CD4-positive, alpha-beta T cell (primary cell): ENCODE measurements around the gene RAB31. TPM values are rescaled to one million over a fixed set of nuclear protein-coding genes. Genes with fewer than 3 reads are reported as not detected.
A peak's percentile ranks its signal among the peaks of the same experiment; 100 is the strongest.

ENCODE experiments used
- ATAC-seq: fragments of 200-7000 bp; cut with Tn5 transposase; one replicate; pipeline ENCODE4 v1.10.0; 2022; ENCODE audit warnings: mild to moderate bottlenecking; ENCODE audit not compliant: poor library complexity
- CTCF ChIA-PET: fragments of 350-600 bp; sonication (Branson Sonifier 250); formaldehyde crosslinking; loops from one replicate; lab custom pipeline; 2021; ENCODE audit warnings: antibody characterized with exemption, inconsistent platforms; lab: Charles Lee
- POLR2A ChIA-PET: fragments of 350-600 bp; sonication (Branson Sonifier 250); formaldehyde crosslinking; loops from one replicate; lab custom pipeline; 2021; ENCODE audit warnings: antibody characterized with exemption, inconsistent platforms; lab: Charles Lee
- DNase-seq, 14 experiments: peaks; one replicate each; pipeline ENCODE4 v3.0.0-alpha.2; 2013 to 2020; ENCODE audit warnings: mixed read lengths in 2 of 14
- H3K27ac ChIP-seq, 2 donors: one replicate each; pipeline versions ENCODE4 v1.5.1 to v1.7.0; 2013; ENCODE audit warnings: low read length in 2 of 2, low read depth in 1 of 2, mild to moderate bottlenecking in 1 of 2
- H3K27me3 ChIP-seq, 2 experiments: 1 replicate in 1 of 2; 2 replicates in 1 of 2; pipeline versions ENCODE4 v1.6.1 to v1.7.0; 2013; ENCODE audit warnings: low read length in 2 of 2, control low read depth in 1 of 2, mild to moderate bottlenecking in 1 of 2, moderate library complexity in 1 of 2; ENCODE audit not compliant: insufficient read depth in 2 of 2, control insufficient read depth in 1 of 2
- H3K36me3 ChIP-seq: one replicate; pipeline ENCODE4 v1.6.1; 2013; ENCODE audit warnings: low read length, control low read depth; ENCODE audit not compliant: insufficient read depth
- H3K4me1 ChIP-seq: one replicate; pipeline ENCODE4 v1.6.1; 2013; ENCODE audit warnings: low read length, control low read depth; ENCODE audit not compliant: insufficient read depth
- H3K4me3 ChIP-seq: one replicate; pipeline ENCODE4 v1.5.1; 2013; ENCODE audit warnings: mild to moderate bottlenecking, low read length, moderate library complexity
- H3K9me3 ChIP-seq, 2 experiments: 1 replicate in 1 of 2; 2 replicates in 1 of 2; pipeline versions ENCODE4 v1.6.1 to v1.7.0; 2013; ENCODE audit warnings: low read length in 2 of 2, mild to moderate bottlenecking in 2 of 2, control low read depth in 1 of 2, moderate library complexity in 1 of 2; ENCODE audit not compliant: control insufficient read depth in 1 of 2, insufficient read depth in 1 of 2
- H3K27ac Mint-ChIP-seq: one replicate; pipeline ENCODE4 v1.8.0; 2020; ENCODE audit warnings: mixed read lengths
- H3K27me3 Mint-ChIP-seq: one replicate; pipeline ENCODE4 v1.8.0; 2021; ENCODE audit warnings: mixed read lengths
- H3K36me3 Mint-ChIP-seq: one replicate; pipeline ENCODE4 v1.8.0; 2021; ENCODE audit warnings: low read depth, mixed read lengths
- H3K4me1 Mint-ChIP-seq: one replicate; pipeline ENCODE4 v1.8.0; 2021; ENCODE audit warnings: low read depth, mixed read lengths
- H3K4me3 Mint-ChIP-seq: one replicate; pipeline ENCODE4 v1.8.0; 2020; ENCODE audit warnings: mild to moderate bottlenecking, mixed read lengths
- H3K9me3 Mint-ChIP-seq: one replicate; pipeline ENCODE4 v1.8.0; 2020; ENCODE audit warnings: mixed read lengths
- CTCF ChIP-seq: fragments of 200-600 bp; IDR thresholded peaks from one replicate; pipeline ENCODE4 v1.8.0; 2022; ENCODE audit warnings: antibody characterized with exemption, mild to moderate bottlenecking
- intact Hi-C, 2 experiments: fragments of 100-400 bp; cut with DNase I in 1 of 2; cut with micrococcal nuclease in 1 of 2; formaldehyde crosslinking; loops; one replicate each; pipeline versions ENCODE4 v1.15.1 to v1.9.0; 2023 to 2025; cut with DNase I, micrococcal nuclease
- total RNA-seq, 174 experiments: library from RNA in 2 of 174; stranded (reverse) in 2 of 174; gene quantifications; one replicate each; pipeline ENCODE4 v1.2.3 and lab custom pipeline; 2021 to 2026

Gene RAB31
- total RNA-seq, 2 experiments from 2014 or later, result 1.1 to 1.3 TPM

- intact Hi-C loops, result no loop called here
- Mint-ChIP-seq H3K36me3 (no peaks in the 10 kb centered on the region), H3K27me3 (peaks cover 5% of the 10 kb centered on the region), H3K9me3 (no peaks in the 10 kb centered on the region), H3K4me3 (no peak overlapping the region), H3K4me1 (no peaks in the 10 kb centered on the region), H3K27ac (no peak overlapping the region)
- Histone ChIP-seq H3K4me3 (no peak overlapping the region), H3K36me3 (no peaks in the 10 kb centered on the region), H3K27ac (no peak overlapping the region), H3K9me3 (no peaks in the 10 kb centered on the region), H3K4me1 (no peaks in the 10 kb centered on the region), H3K27me3 (peaks cover 0 to 3% of the 10 kb centered on the region in 2 experiments)
- CTCF ChIA-PET, result no interaction called here
- POLR2A ChIA-PET, result no interaction called here
- TF ChIP-seq CTCF, result no peak
- ATAC-seq (no peak), DNase-seq (peak in 1 of 14 experiments; percentile 18)
These were observed 54.4 kb downstream of the RAB31 start for GRCh38 chr18:9762526-9762925.

- no peak overlapping the region for H3K4me3 ChIP-seq
- Mint-ChIP-seq H3K27me3 (peaks cover 5% of the 10 kb centered on the region), H3K36me3 (no peaks in the 10 kb centered on the region), H3K4me1 (no peaks in the 10 kb centered on the region), H3K4me3 (no peak overlapping the region), H3K9me3 (no peaks in the 10 kb centered on the region), H3K27ac (no peak overlapping the region)
- H3K27ac ChIP-seq, result no peak overlapping the region
- H3K9me3 ChIP-seq, result no peaks in the 10 kb centered on the region
- peaks cover 0 to 3% of the 10 kb centered on the region in 2 experiments for H3K27me3 ChIP-seq
- ATAC-seq (no peak), DNase-seq (no peak)
- TF ChIP-seq CTCF, result no peak
- no peaks in the 10 kb centered on the region for H3K36me3 ChIP-seq
- no peaks in the 10 kb centered on the region for H3K4me1 ChIP-seq
- ChIA-PET POLR2A (no interaction called here), CTCF (no interaction called here)
- intact Hi-C loops, result no loop called here
These were observed 55.1 kb downstream of the RAB31 start for GRCh38 chr18:9763157-9763556.

- H3K27me3 Mint-ChIP-seq, result peaks cover 5% of the 10 kb centered on the region
- intact Hi-C loops, result no loop called here
These were observed 55.9 kb downstream of the RAB31 start for GRCh38 chr18:9764011-9764481.

More at GRCh38 chr18:9764011-9764481, 55.9 kb downstream of the RAB31 start:
- Mint-ChIP-seq H3K36me3 (no peaks in the 10 kb centered on the region), H3K4me1 (no peaks in the 10 kb centered on the region), H3K4me3 (no peak overlapping the region), H3K27ac (no peak overlapping the region), H3K9me3 (no peaks in the 10 kb centered on the region)
- H3K4me3 ChIP-seq, result no peak overlapping the region
- H3K27ac ChIP-seq, result no peak overlapping the region
- CTCF ChIA-PET, result no interaction called here
- POLR2A ChIA-PET, result no interaction called here
- H3K9me3 ChIP-seq, result no peaks in the 10 kb centered on the region
- TF ChIP-seq CTCF, result no peak
- H3K4me1 ChIP-seq, result no peaks in the 10 kb centered on the region
- DNase-seq (no peak), ATAC-seq (no peak)
- H3K36me3 ChIP-seq, result no peaks in the 10 kb centered on the region
- H3K27me3 ChIP-seq, result peaks cover 0 to 3% of the 10 kb centered on the region in 2 experiments
